Fibroblast of mammary gland (primary cell): Measurements from ENCODE around the gene CACNA1B.

Experiments
- DNase-seq: peaks from one replicate; pipeline ENCODE4 v3.0.0-alpha.2; 2010; ENCODE audit warnings: low read depth
- H3K4me3 ChIP-seq: 2 replicates; pipeline ENCODE4 v1.5.1; 2011; ENCODE audit warnings: low read depth, mild to moderate bottlenecking, low read length, moderate library complexity; ENCODE audit not compliant: control insufficient read depth
- TF ChIP-seq, protein P1 (sequence below): conservative IDR thresholded peaks from 2 replicates; pipeline ENCODE4 v1.5.1; 2011; ENCODE audit warnings: low read depth, low read length, inconsistent platforms; ENCODE audit not compliant: control insufficient read depth, insufficient read depth

Gene CACNA1B

DNA sequence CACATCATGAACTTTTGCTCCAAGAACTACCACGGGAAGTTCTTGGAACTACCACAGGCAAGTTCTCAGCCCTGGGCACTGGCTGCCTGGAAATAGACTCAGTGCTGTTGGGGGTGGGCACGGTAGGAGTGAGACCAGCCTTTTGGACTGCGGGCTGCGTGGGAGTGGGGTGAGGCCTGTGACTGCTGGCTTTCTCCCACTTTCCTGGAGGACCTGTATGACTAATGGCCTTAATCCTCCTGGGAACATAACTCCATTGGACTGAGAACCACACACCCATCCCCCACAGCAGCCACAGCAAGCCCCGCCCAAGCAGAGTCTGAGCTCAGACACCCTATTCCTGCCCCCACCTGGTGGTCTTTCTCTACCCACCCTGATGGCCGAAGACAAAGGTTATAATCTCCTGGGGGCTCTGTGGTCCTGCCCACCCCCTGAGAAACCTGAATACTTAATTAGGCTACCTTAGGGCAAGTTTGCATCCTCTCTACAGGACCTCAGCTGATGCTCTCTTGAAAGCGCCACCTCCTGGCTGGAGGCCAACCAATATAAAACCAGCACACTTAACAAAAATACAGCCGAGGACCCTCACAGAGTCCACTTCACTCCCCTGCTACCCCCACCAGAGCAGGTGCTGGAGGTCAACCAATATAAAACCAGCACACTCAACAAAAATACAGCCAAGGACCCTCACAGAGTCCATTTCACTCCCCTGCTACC, 112.6 kb downstream of the CACNA1B start:
- H3K4me3 ChIP-seq, result no peak overlapping the region
- DNase-seq, result peak; percentile 7
- TF ChIP-seq, protein P1, sequence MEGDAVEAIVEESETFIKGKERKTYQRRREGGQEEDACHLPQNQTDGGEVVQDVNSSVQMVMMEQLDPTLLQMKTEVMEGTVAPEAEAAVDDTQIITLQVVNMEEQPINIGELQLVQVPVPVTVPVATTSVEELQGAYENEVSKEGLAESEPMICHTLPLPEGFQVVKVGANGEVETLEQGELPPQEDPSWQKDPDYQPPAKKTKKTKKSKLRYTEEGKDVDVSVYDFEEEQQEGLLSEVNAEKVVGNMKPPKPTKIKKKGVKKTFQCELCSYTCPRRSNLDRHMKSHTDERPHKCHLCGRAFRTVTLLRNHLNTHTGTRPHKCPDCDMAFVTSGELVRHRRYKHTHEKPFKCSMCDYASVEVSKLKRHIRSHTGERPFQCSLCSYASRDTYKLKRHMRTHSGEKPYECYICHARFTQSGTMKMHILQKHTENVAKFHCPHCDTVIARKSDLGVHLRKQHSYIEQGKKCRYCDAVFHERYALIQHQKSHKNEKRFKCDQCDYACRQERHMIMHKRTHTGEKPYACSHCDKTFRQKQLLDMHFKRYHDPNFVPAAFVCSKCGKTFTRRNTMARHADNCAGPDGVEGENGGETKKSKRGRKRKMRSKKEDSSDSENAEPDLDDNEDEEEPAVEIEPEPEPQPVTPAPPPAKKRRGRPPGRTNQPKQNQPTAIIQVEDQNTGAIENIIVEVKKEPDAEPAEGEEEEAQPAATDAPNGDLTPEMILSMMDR, result no peak

- TF ChIP-seq, protein P1, result no peak
- no peak overlapping the region for H3K4me3 ChIP-seq
- DNase-seq, result no peak
These were observed 126.1 kb downstream of the CACNA1B start for GRCh38 chr9:138003485-138004190.

DNA sequence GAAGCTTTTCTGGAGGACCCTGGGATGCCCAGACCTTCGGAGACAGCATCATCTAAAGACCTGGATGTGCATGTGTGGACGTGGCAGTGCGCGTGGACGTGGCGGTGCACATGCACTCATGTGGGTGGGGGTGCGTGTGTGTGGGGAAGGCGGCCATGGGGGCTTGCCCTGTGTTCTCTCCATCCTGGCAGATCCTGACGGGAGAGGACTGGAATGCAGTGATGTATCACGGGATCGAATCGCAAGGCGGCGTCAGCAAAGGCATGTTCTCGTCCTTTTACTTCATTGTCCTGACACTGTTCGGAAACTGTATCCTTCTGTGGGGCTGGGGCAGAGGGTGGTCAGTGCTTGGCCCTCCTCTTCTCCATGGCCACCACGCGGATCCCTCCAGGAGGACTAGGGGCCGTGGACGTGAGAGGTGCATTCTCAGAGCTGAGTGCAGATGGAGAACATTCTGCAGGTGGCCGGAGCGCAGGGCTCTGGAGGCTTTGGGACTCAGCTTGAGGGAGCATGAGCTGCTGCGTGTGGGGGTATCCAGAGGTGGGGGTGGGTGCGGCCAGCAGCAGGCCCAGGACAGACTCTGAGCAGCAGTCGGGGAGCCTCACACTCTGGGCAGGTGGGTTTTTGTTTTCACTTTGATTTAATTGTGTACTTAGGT, 129.1 kb downstream of the CACNA1B start:
- DNase-seq, result no peak

GRCh38 chr9:138007566-138007917, 130.0 kb downstream of the CACNA1B start:
- no peak for DNase-seq
- no peak overlapping the region for H3K4me3 ChIP-seq
- TF ChIP-seq, protein P1, result no peak

More for the DNA sequence above, 129.1 kb downstream of the CACNA1B start:
- TF ChIP-seq, protein P1, result no peak
- H3K4me3 ChIP-seq, result no peak overlapping the region

DNA sequence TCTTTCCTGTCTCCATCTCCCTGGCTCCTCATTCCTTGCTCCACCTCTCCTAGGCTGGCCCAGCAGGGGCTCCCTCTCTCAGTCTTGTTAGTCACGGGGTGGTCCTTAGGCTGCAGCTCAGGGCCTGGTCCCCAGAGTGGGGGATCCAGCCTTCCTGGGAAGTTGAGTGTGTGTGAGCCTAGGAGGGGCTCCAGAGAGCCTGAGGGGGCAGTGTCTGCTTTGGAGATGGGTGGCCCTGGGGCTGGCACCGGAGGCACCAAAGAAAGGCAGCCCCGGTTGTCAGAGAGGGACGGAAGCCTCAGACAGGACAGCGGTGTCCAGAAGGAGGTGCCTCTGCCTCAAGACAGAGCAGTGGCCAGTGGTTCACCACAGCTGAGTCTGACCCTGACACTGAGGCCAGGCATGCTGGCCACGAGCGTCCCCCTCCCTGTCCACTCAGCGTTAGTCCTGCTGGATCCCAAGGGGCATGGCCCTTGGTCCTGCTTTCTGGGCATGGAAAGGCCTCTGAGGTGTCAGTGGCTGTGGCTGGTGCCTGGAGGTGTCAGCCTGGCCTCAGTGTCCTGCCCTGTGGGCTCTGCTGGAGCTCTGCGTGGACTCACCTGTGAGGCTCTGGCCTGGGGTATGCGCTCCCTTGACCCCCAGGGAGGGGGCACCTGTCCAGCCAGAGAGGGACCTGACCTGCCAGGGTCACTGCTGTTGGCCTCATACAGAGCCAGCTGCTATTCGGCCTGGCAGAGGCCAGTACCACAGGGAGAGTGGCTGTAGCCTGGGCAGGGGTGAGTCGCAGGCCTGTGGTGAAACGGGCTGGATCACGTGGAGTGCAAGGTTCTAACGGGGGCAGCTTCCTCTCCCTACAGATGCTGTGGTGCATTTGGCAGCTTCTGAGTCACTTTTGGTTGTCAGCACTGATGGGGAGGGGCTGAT, 130.6 kb downstream of the CACNA1B start:
- H3K4me3 ChIP-seq, result no peak overlapping the region
- peak; percentile 5 for DNase-seq
- TF ChIP-seq, protein P1, result no peak
